Endothelial cell of umbilical vein (primary cell): Measurements from ENCODE around the gene RTP1. TPM values are rescaled to one million over a fixed set of nuclear protein-coding genes. Genes with fewer than 3 reads are reported as not detected.
"Not testable (repeated sequence)": the region's sequence is repeated elsewhere in the genome, so short reads cannot be mapped to it uniquely, and the experiment has no call there.

ENCODE experiments used
- BruUV-seq: library from RNA; stranded (reverse); fragments of 400-500 nt; replicated peaks from 2 replicates; lab custom pipeline; 2021; lab: Mats Ljungman, UMichigan
- CTCF ChIA-PET: fragments of 300-600, 350-600 bp; sonication (Branson Sonifier 250); formaldehyde crosslinking; loops from one replicate; lab custom pipeline; 2021; ENCODE audit warnings: antibody characterized with exemption, inconsistent platforms; lab: Charles Lee
- POLR2A ChIA-PET: fragments of 300-600, 350-600 bp; sonication (Branson Sonifier 250); formaldehyde crosslinking; loops from one replicate; lab custom pipeline; 2021; ENCODE audit warnings: antibody characterized with exemption, inconsistent platforms; lab: Charles Lee
- DNase-seq: peaks from one replicate; pipeline ENCODE4 v3.0.0-alpha.2; 2011; ENCODE audit warnings: low read depth, low spot score
- FAIRE-seq: peaks from 2 replicates; lab custom pipeline; 2011; peaks lifted over from hg19 to GRCh38; lab: Jason Lieb, UNC
- H2AFZ ChIP-seq: 2 replicates; pipeline ENCODE4 v1.6.0; 2012; ENCODE audit warnings: low read depth, low read length, control low read depth, inconsistent platforms
- H3K27ac ChIP-seq: 2 replicates; pipeline ENCODE4 v1.5.1; 2011; ENCODE audit warnings: low read depth, mild to moderate bottlenecking, control low read depth, low read length, moderate library complexity; ENCODE audit not compliant: insufficient read depth
- H3K27me3 ChIP-seq, 2 experiments: 2 replicates each; pipeline versions ENCODE4 v1.6.0 to v1.6.1; 2011; ENCODE audit warnings: low read length in 2 of 2, mixed read lengths in 1 of 2; ENCODE audit not compliant: control insufficient read depth in 2 of 2, insufficient read depth in 2 of 2
- H3K36me3 ChIP-seq, 2 experiments: 2 replicates in 1 of 2; 3 replicates in 1 of 2; pipeline ENCODE4 v1.5.1; 2011; ENCODE audit warnings: low read length in 2 of 2, mild to moderate bottlenecking in 1 of 2, moderate library complexity in 1 of 2; ENCODE audit not compliant: control insufficient read depth in 2 of 2, insufficient read depth in 2 of 2; ENCODE audit errors: extremely low read depth in 1 of 2
- H3K4me1 ChIP-seq: 3 replicates; pipeline ENCODE4 v1.5.1; 2011; ENCODE audit warnings: mild to moderate bottlenecking, low read length; ENCODE audit not compliant: control insufficient read depth, insufficient read depth; ENCODE audit errors: extremely low read depth
- H3K4me2 ChIP-seq: 2 replicates; pipeline ENCODE4 v1.6.1; 2011; ENCODE audit warnings: low read length, control low read depth, mixed read lengths; ENCODE audit not compliant: insufficient read depth
- H3K4me3 ChIP-seq, 3 experiments: fragments of 200-600 bp in 1 of 3; sonication (generic), shearing (Covaris generic) in 1 of 3; replicated peaks in 1 of 3; 2 replicates each; pipeline ENCODE4 v1.5.1; 2011 to 2016; ENCODE audit warnings: control low read depth in 3 of 3, low read length in 3 of 3, mild to moderate bottlenecking in 2 of 3, inconsistent platforms in 1 of 3, low read depth in 1 of 3, moderate library complexity in 1 of 3; ENCODE audit not compliant: insufficient read depth in 1 of 3
- H3K79me2 ChIP-seq: 2 replicates; pipeline ENCODE4 v1.6.0; 2012; ENCODE audit warnings: low read length, inconsistent platforms; ENCODE audit not compliant: control insufficient read depth, insufficient read depth
- H3K9ac ChIP-seq: replicated peaks from 2 replicates; pipeline ENCODE3; 2011; ENCODE audit warnings: low read length, control low read depth; ENCODE audit not compliant: insufficient read depth; ENCODE audit errors: extremely low read depth
- H3K9me1 ChIP-seq: replicated peaks from 3 replicates; pipeline ENCODE4 v1.6.0; 2011; ENCODE audit warnings: mild to moderate bottlenecking, low read length; ENCODE audit not compliant: control insufficient read depth, insufficient read depth; ENCODE audit errors: extremely low read depth
- H3K9me3 ChIP-seq: replicated peaks from 2 replicates; pipeline ENCODE4 v1.5.1; 2012; ENCODE audit warnings: low read length, inconsistent platforms; ENCODE audit not compliant: control insufficient read depth, insufficient read depth
- H4K20me1 ChIP-seq: replicated peaks from 2 replicates; pipeline ENCODE3; 2011; ENCODE audit warnings: mild to moderate bottlenecking, low read length; ENCODE audit not compliant: control insufficient read depth, insufficient read depth; ENCODE audit errors: extremely low read depth
- EZH2 ChIP-seq: IDR thresholded peaks from 2 replicates; pipeline ENCODE4 v1.6.1; 2012; ENCODE audit warnings: borderline replicate concordance, low read depth, mild to moderate bottlenecking, moderate library complexity, low read length, inconsistent platforms; ENCODE audit not compliant: severe bottlenecking
- FOS ChIP-seq: IDR thresholded peaks from 2 replicates; pipeline ENCODE4 v1.6.1; 2011; ENCODE audit warnings: mild to moderate bottlenecking, low read length, moderate library complexity, borderline replicate concordance; ENCODE audit not compliant: insufficient read depth
- GATA2 ChIP-seq: IDR thresholded peaks from 2 replicates; pipeline ENCODE4 v1.7.0; 2011; ENCODE audit warnings: low read depth, mild to moderate bottlenecking, moderate library complexity, mixed read lengths, low read length; ENCODE audit not compliant: insufficient read length, insufficient read depth
- JUN ChIP-seq: IDR thresholded peaks from 2 replicates; pipeline ENCODE4 v1.6.1; 2011; ENCODE audit warnings: borderline replicate concordance, low read depth; ENCODE audit not compliant: insufficient read length, insufficient read depth
- MYC ChIP-seq: IDR thresholded peaks from one replicate; pipeline ENCODE4 v1.6.1; 2011; ENCODE audit warnings: mild to moderate bottlenecking, low read depth, low read length
- POLR2A ChIP-seq: IDR thresholded peaks from 2 replicates; pipeline ENCODE4 v1.6.1; 2012; ENCODE audit warnings: low read depth, mild to moderate bottlenecking, control low read depth, low read length
- POLR2AphosphoS5 ChIP-seq: IDR thresholded peaks from 2 replicates; pipeline ENCODE4 v1.6.1; 2012; ENCODE audit warnings: low read depth, mild to moderate bottlenecking, control low read depth, low read length, moderate library complexity; ENCODE audit not compliant: insufficient read depth
- dilution Hi-C: fragments of 300-500 bp; cut with MboI; formaldehyde crosslinking; loops from one replicate; pipeline ENCODE4 v1.15.0; 2019; ENCODE audit warnings: low sequenced_read_pairs; ENCODE audit not compliant: extremely low pct_ligation_motif_present
- intact Hi-C: fragments of 100-400 bp; cut with micrococcal nuclease; formaldehyde crosslinking; loops from one replicate; pipeline ENCODE4 v1.10.0; 2022
- polyA plus RNA-seq, 4 experiments: library from polyadenylated mRNA; depleted of rRNA in 3 of 4; stranded (reverse) in 3 of 4; unstranded in 1 of 4; fragments of >200 nt; gene quantifications; 2 replicates each; pipeline versions ENCODE4 v1.2.1 to v1.2.3, GENCODE V29; 2011 to 2012; ENCODE audit warnings: missing spikeins in 1 of 4
- total RNA-seq: library from RNA; stranded (reverse); gene quantifications from 2 replicates; pipeline ENCODE4 v1.2.3, GENCODE V29; 2021
- TF ChIP-seq, protein P1 (sequence below), 2 donors: IDR thresholded peaks; 1 replicate in 1 of 2; 2 replicates in 1 of 2; pipeline ENCODE4 v1.5.1; 2011; ENCODE audit warnings: low read length in 2 of 2, mild to moderate bottlenecking in 2 of 2, moderate library complexity in 2 of 2, control low read depth in 1 of 2, inconsistent platforms in 1 of 2, low read depth in 1 of 2; ENCODE audit not compliant: insufficient read depth in 1 of 2; ENCODE audit errors: extremely low read depth in 1 of 2
- TF ChIP-seq, protein P2 (sequence below): IDR thresholded peaks from 2 replicates; pipeline ENCODE4 v1.6.1; 2011; ENCODE audit not compliant: insufficient read depth, insufficient read length

Gene RTP1
- total and polyA plus RNA-seq, 2 donors (not counting 3 experiments of a cell fraction or from before 2014, with no cell fraction given), result not detected

DNA sequence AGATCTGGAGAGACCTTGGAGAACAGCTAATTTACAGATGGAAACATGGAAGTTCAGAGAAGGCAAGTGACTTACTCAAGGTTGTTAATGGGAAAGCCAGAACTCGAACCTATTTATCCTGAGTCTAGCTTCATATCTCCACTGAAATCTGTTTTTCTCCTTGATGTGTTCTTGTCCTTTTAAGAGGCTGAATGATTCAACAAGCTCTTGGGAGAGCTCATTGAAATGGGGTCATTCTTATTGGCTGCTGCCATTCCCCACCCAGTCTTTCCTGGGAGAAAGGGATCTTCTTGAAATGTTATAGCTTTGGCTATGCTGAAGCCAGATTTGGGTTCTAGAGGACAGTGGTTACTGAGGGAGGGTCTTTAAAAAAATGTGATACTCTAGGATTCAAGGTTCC is 41.0 kb downstream of the RTP1 start:
- Histone ChIP-seq H3K79me2 (no peaks in the 10 kb centered on the region), H3K9me1 (no peaks in the 10 kb centered on the region), H3K27me3 (no peaks in the 10 kb centered on the region), H4K20me1 (no peaks in the 10 kb centered on the region), H3K9me3 (no peaks in the 10 kb centered on the region), H3K4me2 (no peak overlapping the region), H3K27ac (no peak overlapping the region), H3K4me3 (no peak overlapping the region), H3K9ac (no peak overlapping the region), H3K4me1 (no peaks in the 10 kb centered on the region), H3K36me3 (no peaks in the 10 kb centered on the region), H2AFZ (no peak overlapping the region)
- dilution Hi-C loops (no loop called here), intact Hi-C loops (no loop called here)
- CTCF ChIA-PET, result interaction anchor here (1.1 to 1.4 kb wide), 3 partner anchors 14 to 81 kb away, joined by 3 to 4 read pairs (median 3); no protein-coding TSS in a partner anchor
- FAIRE-seq (no peak), DNase-seq (no peak)
- TF ChIP-seq GATA2 (no peak), FOS (no peak), POLR2AphosphoS5 (no peak), JUN (no peak), EZH2 (no peak), MYC (no peak), POLR2A (no peak)
- TF ChIP-seq, protein P1, sequence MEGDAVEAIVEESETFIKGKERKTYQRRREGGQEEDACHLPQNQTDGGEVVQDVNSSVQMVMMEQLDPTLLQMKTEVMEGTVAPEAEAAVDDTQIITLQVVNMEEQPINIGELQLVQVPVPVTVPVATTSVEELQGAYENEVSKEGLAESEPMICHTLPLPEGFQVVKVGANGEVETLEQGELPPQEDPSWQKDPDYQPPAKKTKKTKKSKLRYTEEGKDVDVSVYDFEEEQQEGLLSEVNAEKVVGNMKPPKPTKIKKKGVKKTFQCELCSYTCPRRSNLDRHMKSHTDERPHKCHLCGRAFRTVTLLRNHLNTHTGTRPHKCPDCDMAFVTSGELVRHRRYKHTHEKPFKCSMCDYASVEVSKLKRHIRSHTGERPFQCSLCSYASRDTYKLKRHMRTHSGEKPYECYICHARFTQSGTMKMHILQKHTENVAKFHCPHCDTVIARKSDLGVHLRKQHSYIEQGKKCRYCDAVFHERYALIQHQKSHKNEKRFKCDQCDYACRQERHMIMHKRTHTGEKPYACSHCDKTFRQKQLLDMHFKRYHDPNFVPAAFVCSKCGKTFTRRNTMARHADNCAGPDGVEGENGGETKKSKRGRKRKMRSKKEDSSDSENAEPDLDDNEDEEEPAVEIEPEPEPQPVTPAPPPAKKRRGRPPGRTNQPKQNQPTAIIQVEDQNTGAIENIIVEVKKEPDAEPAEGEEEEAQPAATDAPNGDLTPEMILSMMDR (IDR thresholded peaks at IDR 0.05; ENCODE audit: extremely low read depth in 1 of 2, insufficient read depth in 1 of 2, low read depth in 1 of 2, low read length in 2 of 2), result no peak
- TF ChIP-seq, protein P2, sequence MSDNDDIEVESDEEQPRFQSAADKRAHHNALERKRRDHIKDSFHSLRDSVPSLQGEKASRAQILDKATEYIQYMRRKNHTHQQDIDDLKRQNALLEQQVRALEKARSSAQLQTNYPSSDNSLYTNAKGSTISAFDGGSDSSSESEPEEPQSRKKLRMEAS, result no peak
- no TSS peak for BruUV-seq
- POLR2A ChIA-PET, result no interaction called here

DNA sequence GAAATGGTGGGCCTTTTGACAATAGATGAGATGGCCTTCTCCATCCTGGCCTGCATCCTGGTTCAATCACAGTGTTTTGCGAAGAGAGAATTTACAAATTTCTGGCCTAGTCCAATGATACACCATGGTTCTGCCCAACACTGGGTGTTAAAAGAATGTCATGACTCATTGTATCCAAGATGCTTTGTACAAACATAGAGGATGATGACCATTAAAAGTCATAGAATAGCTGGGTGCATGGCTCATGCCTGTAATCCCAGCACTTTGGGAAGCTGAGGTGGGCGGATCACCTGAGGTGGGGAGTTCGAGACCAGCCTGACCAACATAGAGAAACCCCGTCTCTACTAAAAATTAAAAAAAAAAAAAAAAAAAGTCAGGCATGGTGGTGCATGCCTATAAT is 41.5 kb downstream of the RTP1 start:
- H2AFZ ChIP-seq, H3K9me3 ChIP-seq, FAIRE-seq, H3K4me2 ChIP-seq, H3K27me3 ChIP-seq, H3K79me2 ChIP-seq, BruUV-seq, H4K20me1 ChIP-seq, H3K27ac ChIP-seq, H3K36me3 ChIP-seq, H3K4me1 ChIP-seq, dilution Hi-C loops, H3K4me3 ChIP-seq, DNase-seq, H3K9me1 ChIP-seq, POLR2A ChIA-PET, H3K9ac ChIP-seq, intact Hi-C loops: not testable (repeated sequence)
- CTCF ChIA-PET, result interaction anchor here (1.1 to 1.4 kb wide), 3 partner anchors 15 to 81 kb away, joined by 3 to 4 read pairs (median 3); no protein-coding TSS in a partner anchor
